HCT116 (cell line): ENCODE measurements around the gene DRAXIN. TPM values are rescaled to one million over a fixed set of nuclear protein-coding genes. Genes with fewer than 3 reads are reported as not detected.

Source experiments
- ATAC-seq: fragments of 200-7000 bp; cut with Tn5 transposase; 2 replicates; pipeline ENCODE4 v1.9.1; 2020; ENCODE audit warnings: mild to moderate bottlenecking, moderate library complexity
- BruUV-seq: library from RNA; stranded (reverse); fragments of 400-500 nt; replicated peaks from 2 replicates; lab custom pipeline; 2021; lab: Mats Ljungman, UMichigan
- CTCF ChIA-PET: fragments of 300-600 bp; sonication (Branson Sonifier 250); formaldehyde crosslinking; loops from one replicate; lab custom pipeline; 2021; ENCODE audit warnings: antibody characterized with exemption; lab: Charles Lee
- POLR2A ChIA-PET: fragments of 300-600, 350-600 bp; sonication (Branson Sonifier 250); formaldehyde crosslinking; loops from one replicate; lab custom pipeline; 2021; ENCODE audit warnings: antibody characterized with exemption; lab: Charles Lee
- RAD21 ChIA-PET, 2 experiments: fragments of 300-600 bp; sonication (Branson Sonifier 250); formaldehyde crosslinking; loops; one replicate each; lab custom pipeline; 2023; ENCODE audit warnings: low total read pairs in 2 of 2; ENCODE audit not compliant: uncharacterized antibody in 2 of 2, unreplicated experiment in 2 of 2, low non-redundant PET in 1 of 2; lab: Charles Lee
- DNase-seq: peaks from one replicate; pipeline ENCODE4 v3.0.0-alpha.2; 2010; ENCODE audit warnings: low read depth, low spot score
- H2AFZ ChIP-seq: fragments of 200-600 bp; shearing (Covaris generic), sonication (generic); 2 replicates; pipeline ENCODE4 v1.6.1; 2017; ENCODE audit warnings: low read depth, mixed run types, mixed read lengths, antibody characterized with exemption, low read length; ENCODE audit not compliant: poor library complexity, severe bottlenecking
- H3K27ac ChIP-seq: 2 replicates; pipeline ENCODE4 v1.5.1; 2012; ENCODE audit warnings: low read depth, low read length
- H3K27me3 ChIP-seq: fragments of 200-600 bp; sonication (generic); 2 replicates; pipeline ENCODE4 v1.6.1; 2016; ENCODE audit warnings: mixed run types, low read length, mixed read lengths; ENCODE audit not compliant: insufficient read depth
- H3K36me3 ChIP-seq, 2 experiments: fragments of 200-500 bp in 1 of 2; fragments of 200-600 bp in 1 of 2; sonication (Bioruptor generic) in 1 of 2; sonication (generic) in 1 of 2; 2 replicates each; pipeline versions ENCODE4 v1.5.1 to v1.6.1; 2014 to 2016; ENCODE audit warnings: low read length in 2 of 2, inconsistent platforms in 1 of 2, mixed read lengths in 1 of 2, mixed run types in 1 of 2; ENCODE audit not compliant: insufficient read depth in 2 of 2, control insufficient read depth in 1 of 2
- H3K4me1 ChIP-seq, 2 experiments: fragments of 200-600 bp in 1 of 2; sonication (generic) in 1 of 2; 2 replicates each; pipeline versions ENCODE4 v1.5.1 to v1.6.1; 2012 to 2017; ENCODE audit warnings: low read length in 2 of 2, inconsistent platforms in 1 of 2, mild to moderate bottlenecking in 1 of 2, mixed read lengths in 1 of 2, mixed run types in 1 of 2, moderate library complexity in 1 of 2; ENCODE audit not compliant: insufficient read depth in 2 of 2, control insufficient read depth in 1 of 2
- H3K4me2 ChIP-seq: fragments of 200-600 bp; sonication (generic); 2 replicates; pipeline ENCODE4 v1.6.1; 2017; ENCODE audit warnings: mixed run types, low read length, mixed read lengths
- H3K4me3 ChIP-seq, 2 experiments: fragments of 200-600 bp in 1 of 2; sonication (generic) in 1 of 2; replicated peaks in 1 of 2; 2 replicates each; pipeline ENCODE4 v1.5.1; 2011 to 2016; ENCODE audit warnings: low read length in 2 of 2, control low read depth in 1 of 2, low read depth in 1 of 2, mild to moderate bottlenecking in 1 of 2, mixed read lengths in 1 of 2, mixed run types in 1 of 2
- H3K79me2 ChIP-seq: fragments of 200-600 bp; sonication (generic); 2 replicates; pipeline ENCODE4 v1.6.1; 2017; ENCODE audit warnings: mild to moderate bottlenecking, mixed run types, low read length, moderate library complexity, mixed read lengths; ENCODE audit not compliant: insufficient read depth
- H3K9ac ChIP-seq: fragments of 200-600 bp; sonication (generic); 2 replicates; pipeline ENCODE4 v1.6.1; 2016; ENCODE audit warnings: low read length, mixed read lengths
- H3K9me2 ChIP-seq: fragments of 200-600 bp; sonication (generic), shearing (Covaris generic); 2 replicates; pipeline ENCODE4 v1.6.1; 2017; ENCODE audit warnings: mixed run types, mild to moderate bottlenecking, moderate library complexity; ENCODE audit not compliant: insufficient read depth
- H3K9me3 ChIP-seq, 2 experiments: fragments of 200-500 bp in 1 of 2; fragments of 200-600 bp in 1 of 2; sonication (Bioruptor generic) in 1 of 2; sonication (generic) in 1 of 2; 2 replicates each; pipeline ENCODE4 v1.6.1; 2014 to 2017; ENCODE audit warnings: low read length in 2 of 2, mixed read lengths in 2 of 2, inconsistent platforms in 1 of 2, low read depth in 1 of 2, mild to moderate bottlenecking in 1 of 2, mixed run types in 1 of 2, moderate library complexity in 1 of 2; ENCODE audit not compliant: control insufficient read depth in 1 of 2, insufficient read depth in 1 of 2
- H4K20me1 ChIP-seq: fragments of 200-600 bp; sonication (generic), shearing (Covaris generic); 2 replicates; pipeline ENCODE4 v1.6.1; 2017; ENCODE audit warnings: mixed run types, mild to moderate bottlenecking, moderate library complexity; ENCODE audit not compliant: insufficient read depth
- CBX3 ChIP-seq: IDR thresholded peaks from 2 replicates; pipeline ENCODE4 v1.6.1; 2012; ENCODE audit warnings: low read depth
- CEBPB ChIP-seq: IDR thresholded peaks from 2 replicates; pipeline ENCODE4 v1.6.1; 2012; ENCODE audit warnings: low read depth
- CTCF ChIP-seq, 3 experiments: fragments of 200-600 bp in 1 of 3; sonication (generic) in 1 of 3; IDR thresholded peaks in 2 of 3; conservative IDR thresholded peaks in 1 of 3; 2 replicates each; pipeline ENCODE4 v1.5.1; 2012 to 2017; ENCODE audit warnings: low read depth in 2 of 3, low read length in 2 of 3, antibody characterized with exemption in 1 of 3, borderline replicate concordance in 1 of 3, control low read depth in 1 of 3, mild to moderate bottlenecking in 1 of 3, mixed read lengths in 1 of 3, mixed run types in 1 of 3, moderate library complexity in 1 of 3; ENCODE audit not compliant: insufficient read depth in 1 of 3
- EGR1 ChIP-seq: IDR thresholded peaks from 2 replicates; pipeline ENCODE4 v1.6.1; 2012; ENCODE audit warnings: low read depth
- ELF1 ChIP-seq: IDR thresholded peaks from 2 replicates; pipeline ENCODE4 v1.6.1; 2012; ENCODE audit warnings: low read depth, borderline replicate concordance
- EZH2 ChIP-seq: fragments of 200-600 bp; sonication (generic); IDR thresholded peaks from 2 replicates; pipeline ENCODE4 v1.6.1; 2017; ENCODE audit warnings: antibody characterized with exemption, mixed run types
- EZH2phosphoT487 ChIP-seq: fragments of 200-600 bp; IDR thresholded peaks from 2 replicates; pipeline ENCODE4 v1.6.1; 2018; ENCODE audit warnings: antibody characterized with exemption, borderline replicate concordance
- JUND ChIP-seq: IDR thresholded peaks from 2 replicates; pipeline ENCODE4 v1.6.1; 2012
- POLR2A ChIP-seq: IDR thresholded peaks from 2 replicates; pipeline ENCODE4 v1.7.0; 2011; ENCODE audit warnings: borderline replicate concordance; ENCODE audit not compliant: insufficient read depth, insufficient read length; ENCODE audit errors: extremely low read depth
- RAD21 ChIP-seq: IDR thresholded peaks from 2 replicates; pipeline ENCODE4 v1.6.1; 2012; ENCODE audit warnings: low read depth, mild to moderate bottlenecking
- SIN3A ChIP-seq: IDR thresholded peaks from 2 replicates; pipeline ENCODE4 v1.6.1; 2012; ENCODE audit warnings: low read depth
- SRF ChIP-seq: IDR thresholded peaks from 2 replicates; pipeline ENCODE4 v1.6.1; 2012; ENCODE audit warnings: low read depth
- TCF7L2 ChIP-seq: IDR thresholded peaks from 2 replicates; pipeline ENCODE4 v1.7.0; 2011; ENCODE audit warnings: borderline replicate concordance, inconsistent platforms; ENCODE audit not compliant: insufficient read depth, insufficient read length; ENCODE audit errors: extremely low read depth
- ZFX ChIP-seq: fragments of 450-650 bp; IDR thresholded peaks from 2 replicates; pipeline ENCODE4 v1.6.1; 2017
- ZNF274 ChIP-seq: fragments of 200-500 bp; sonication (Bioruptor generic); IDR thresholded peaks from 2 replicates; pipeline ENCODE4 v1.6.1; 2014; ENCODE audit warnings: mild to moderate bottlenecking, low read depth, low read length, inconsistent platforms
- intact Hi-C: fragments of 100-400 bp; cut with micrococcal nuclease; formaldehyde crosslinking; loops from 2 replicates; pipeline ENCODE4 v1.10.0; 2022
- total RNA-seq: library from RNA; stranded (reverse); gene quantifications from one replicate; pipeline ENCODE4 v1.2.1, GENCODE V29; 2021; ENCODE audit not compliant: unreplicated experiment
- TF ChIP-seq, protein P1 (sequence below): IDR thresholded peaks from 2 replicates; pipeline ENCODE4 v1.6.1; 2011; ENCODE audit warnings: mild to moderate bottlenecking, low read length, moderate library complexity; ENCODE audit not compliant: insufficient replicate concordance; ENCODE audit errors: extremely low read depth
- TF ChIP-seq, protein P2 (sequence below): IDR thresholded peaks from 2 replicates; pipeline ENCODE4 v1.6.1; 2012
- TF ChIP-seq, protein P3 (sequence below): IDR thresholded peaks from 2 replicates; pipeline ENCODE4 v1.6.1; 2012; ENCODE audit warnings: low read depth
- TF ChIP-seq, protein P4 (sequence below): IDR thresholded peaks from 2 replicates; pipeline ENCODE4 v1.6.1; 2012

Gene DRAXIN
- total RNA-seq, 1 experiment from 2014 or later = 0.47 TPM

GRCh38 chr1:11727119-11727518 is 35.6 kb downstream of the DRAXIN start:
- DNase-seq (no peak), ATAC-seq (no peak)
- ChIA-PET RAD21 (no interaction called here), CTCF (no interaction called here), POLR2A (no interaction called here)
- no peak for TF ChIP-seq SIN3A
- no peak for TF ChIP-seq TCF7L2
- TF ChIP-seq EZH2phosphoT487 = no peak
- no peak for TF ChIP-seq CTCF (IDR thresholded peaks at IDR 0.05 in 2 of 3, conservative IDR thresholded peaks at IDR 0.05 in 1 of 3; ENCODE audit: borderline replicate concordance in 1 of 3, insufficient read depth in 1 of 3, low read depth in 2 of 3, low read length in 2 of 3)
- no peak for TF ChIP-seq CBX3
- TF ChIP-seq CEBPB = no peak
- TF ChIP-seq ZNF274 = no peak
- TF ChIP-seq ZFX = no peak
- TF ChIP-seq ELF1 = no peak
- no peak for TF ChIP-seq SRF
- TF ChIP-seq, protein P1, sequence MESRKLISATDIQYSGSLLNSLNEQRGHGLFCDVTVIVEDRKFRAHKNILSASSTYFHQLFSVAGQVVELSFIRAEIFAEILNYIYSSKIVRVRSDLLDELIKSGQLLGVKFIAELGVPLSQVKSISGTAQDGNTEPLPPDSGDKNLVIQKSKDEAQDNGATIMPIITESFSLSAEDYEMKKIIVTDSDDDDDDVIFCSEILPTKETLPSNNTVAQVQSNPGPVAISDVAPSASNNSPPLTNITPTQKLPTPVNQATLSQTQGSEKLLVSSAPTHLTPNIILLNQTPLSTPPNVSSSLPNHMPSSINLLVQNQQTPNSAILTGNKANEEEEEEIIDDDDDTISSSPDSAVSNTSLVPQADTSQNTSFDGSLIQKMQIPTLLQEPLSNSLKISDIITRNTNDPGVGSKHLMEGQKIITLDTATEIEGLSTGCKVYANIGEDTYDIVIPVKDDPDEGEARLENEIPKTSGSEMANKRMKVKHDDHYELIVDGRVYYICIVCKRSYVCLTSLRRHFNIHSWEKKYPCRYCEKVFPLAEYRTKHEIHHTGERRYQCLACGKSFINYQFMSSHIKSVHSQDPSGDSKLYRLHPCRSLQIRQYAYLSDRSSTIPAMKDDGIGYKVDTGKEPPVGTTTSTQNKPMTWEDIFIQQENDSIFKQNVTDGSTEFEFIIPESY = no peak
- no peak for TF ChIP-seq JUND
- TF ChIP-seq, protein P2, sequence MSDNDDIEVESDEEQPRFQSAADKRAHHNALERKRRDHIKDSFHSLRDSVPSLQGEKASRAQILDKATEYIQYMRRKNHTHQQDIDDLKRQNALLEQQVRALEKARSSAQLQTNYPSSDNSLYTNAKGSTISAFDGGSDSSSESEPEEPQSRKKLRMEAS = no peak
- TF ChIP-seq, protein P3, sequence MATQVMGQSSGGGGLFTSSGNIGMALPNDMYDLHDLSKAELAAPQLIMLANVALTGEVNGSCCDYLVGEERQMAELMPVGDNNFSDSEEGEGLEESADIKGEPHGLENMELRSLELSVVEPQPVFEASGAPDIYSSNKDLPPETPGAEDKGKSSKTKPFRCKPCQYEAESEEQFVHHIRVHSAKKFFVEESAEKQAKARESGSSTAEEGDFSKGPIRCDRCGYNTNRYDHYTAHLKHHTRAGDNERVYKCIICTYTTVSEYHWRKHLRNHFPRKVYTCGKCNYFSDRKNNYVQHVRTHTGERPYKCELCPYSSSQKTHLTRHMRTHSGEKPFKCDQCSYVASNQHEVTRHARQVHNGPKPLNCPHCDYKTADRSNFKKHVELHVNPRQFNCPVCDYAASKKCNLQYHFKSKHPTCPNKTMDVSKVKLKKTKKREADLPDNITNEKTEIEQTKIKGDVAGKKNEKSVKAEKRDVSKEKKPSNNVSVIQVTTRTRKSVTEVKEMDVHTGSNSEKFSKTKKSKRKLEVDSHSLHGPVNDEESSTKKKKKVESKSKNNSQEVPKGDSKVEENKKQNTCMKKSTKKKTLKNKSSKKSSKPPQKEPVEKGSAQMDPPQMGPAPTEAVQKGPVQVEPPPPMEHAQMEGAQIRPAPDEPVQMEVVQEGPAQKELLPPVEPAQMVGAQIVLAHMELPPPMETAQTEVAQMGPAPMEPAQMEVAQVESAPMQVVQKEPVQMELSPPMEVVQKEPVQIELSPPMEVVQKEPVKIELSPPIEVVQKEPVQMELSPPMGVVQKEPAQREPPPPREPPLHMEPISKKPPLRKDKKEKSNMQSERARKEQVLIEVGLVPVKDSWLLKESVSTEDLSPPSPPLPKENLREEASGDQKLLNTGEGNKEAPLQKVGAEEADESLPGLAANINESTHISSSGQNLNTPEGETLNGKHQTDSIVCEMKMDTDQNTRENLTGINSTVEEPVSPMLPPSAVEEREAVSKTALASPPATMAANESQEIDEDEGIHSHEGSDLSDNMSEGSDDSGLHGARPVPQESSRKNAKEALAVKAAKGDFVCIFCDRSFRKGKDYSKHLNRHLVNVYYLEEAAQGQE = no peak
- TF ChIP-seq EZH2 = no peak
- no peak for TF ChIP-seq EGR1
- TF ChIP-seq, protein P4, sequence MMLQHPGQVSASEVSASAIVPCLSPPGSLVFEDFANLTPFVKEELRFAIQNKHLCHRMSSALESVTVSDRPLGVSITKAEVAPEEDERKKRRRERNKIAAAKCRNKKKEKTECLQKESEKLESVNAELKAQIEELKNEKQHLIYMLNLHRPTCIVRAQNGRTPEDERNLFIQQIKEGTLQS = no peak
- TF ChIP-seq RAD21 = no peak
- no peak for TF ChIP-seq POLR2A
- Histone ChIP-seq H3K27me3 (no peaks in the 10 kb centered on the region), H3K36me3 (no peaks in the 10 kb centered on the region), H3K4me3 (no peak overlapping the region), H3K79me2 (no peaks in the 10 kb centered on the region), H3K4me2 (no peak overlapping the region), H3K27ac (no peak overlapping the region), H3K4me1 (peaks cover 0 to 9% of the 10 kb centered on the region in 2 experiments; a peak in 3 of 4 replicates), H3K9me2 (no peaks in the 10 kb centered on the region), H4K20me1 (no peaks in the 10 kb centered on the region), H3K9me3 (no peaks in the 10 kb centered on the region), H3K9ac (no peak overlapping the region), H2AFZ (no peak overlapping the region)
- BruUV-seq = no TSS peak
- intact Hi-C loops = no loop called here
